ENCODE results near the gene KCTD18.

Gene KCTD18

DNA sequence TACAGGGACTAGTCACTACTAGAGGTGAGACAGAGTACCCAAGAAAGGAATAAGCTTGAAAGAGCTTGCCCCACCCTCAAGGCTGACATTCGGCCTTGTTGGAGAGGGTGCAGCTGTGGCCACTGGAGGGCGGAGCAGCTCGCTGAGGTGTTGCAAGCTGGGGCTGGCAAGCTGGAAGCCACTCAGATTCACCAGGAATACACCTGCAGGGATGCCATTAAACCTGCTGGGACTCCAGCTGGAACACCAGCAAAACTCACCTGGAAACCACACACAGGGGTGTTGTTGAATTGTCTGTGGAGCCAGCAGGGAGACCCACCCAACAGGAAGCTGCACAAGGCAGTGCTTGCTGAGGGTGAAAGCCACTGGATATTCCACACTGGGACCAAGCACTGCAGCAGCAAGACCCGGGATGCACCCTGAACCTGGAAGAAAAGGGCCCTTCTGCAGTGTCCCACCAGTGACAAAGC, 26.1 kb downstream of the KCTD18 start:
- peaks cover 2% of the 10 kb centered on the region in 2 donors for H3K4me1 ChIP-seq (ENCODE audit: control insufficient read depth in 2 of 2, insufficient read depth in 1 of 2, low read depth in 1 of 2, low read length in 2 of 2)
- H2BK5ac ChIP-seq (ENCODE audit: low read length) = no peak overlapping the region
- no peak overlapping the region for H3K4me3 ChIP-seq (ENCODE audit: low read length in 2 of 2)
- no peak overlapping the region for H3K9ac ChIP-seq (ENCODE audit: low read depth, low read length, poor library complexity)
- H3K4me2 ChIP-seq (ENCODE audit: insufficient read depth, low read length, poor library complexity, severe bottlenecking) = no peak overlapping the region
- no peak overlapping the region for H2BK15ac ChIP-seq (ENCODE audit: low read length)
- no peak overlapping the region for H3K18ac ChIP-seq (ENCODE audit: low read length)
- no CpG with 5 or more reads among the region's 4 CpGs for WGBS, 2 donors (ENCODE audit: extremely low coverage in 2 of 2, insufficient read length in 2 of 2, insufficient replicate concordance in 1 of 2)
- H4K8ac ChIP-seq (ENCODE audit: low read depth, low read length) = no peak overlapping the region
- H2AK5ac ChIP-seq (ENCODE audit: low read depth, low read length) = no peak overlapping the region
- no peak overlapping the region for H3K27ac ChIP-seq (replicated peaks; ENCODE audit: low read length)
- no peak for DNase-seq (ENCODE audit: low spot score)
- no peak overlapping the region for H3K14ac ChIP-seq (ENCODE audit: low read length)
- H2AFZ ChIP-seq (ENCODE audit: low read length) = no peak overlapping the region
- H3K79me1 ChIP-seq (ENCODE audit: low read depth, low read length) = no peaks in the 10 kb centered on the region
- H3K36me3 ChIP-seq (replicated peaks in 1 of 2; ENCODE audit: control insufficient read depth in 2 of 2, insufficient read depth in 2 of 2, low read length in 2 of 2) = peaks cover 0 to 11% of the 10 kb centered on the region in 2 donors
- no peak overlapping the region for H3K4ac ChIP-seq (ENCODE audit: low read length)
- no peak overlapping the region for H2BK12ac ChIP-seq (ENCODE audit: low read length)
- no peak overlapping the region for H3K23ac ChIP-seq (ENCODE audit: low read depth, low read length, poor library complexity)
- H2BK120ac ChIP-seq (ENCODE audit: low read depth, low read length) = no peak overlapping the region
- H3K27me3 ChIP-seq (ENCODE audit: control insufficient read depth in 3 of 3, insufficient read depth in 3 of 3, low read depth in 1 of 3, low read length in 3 of 3) = no peaks in the 10 kb centered on the region
- H4K91ac ChIP-seq (ENCODE audit: low read depth, low read length, poor library complexity) = no peak overlapping the region
- H3K9me3 ChIP-seq (replicated peaks in 1 of 2; ENCODE audit: control insufficient read depth in 2 of 2, insufficient read depth in 1 of 2, low read depth in 1 of 2, low read length in 2 of 2) = no peaks in the 10 kb centered on the region

DNA sequence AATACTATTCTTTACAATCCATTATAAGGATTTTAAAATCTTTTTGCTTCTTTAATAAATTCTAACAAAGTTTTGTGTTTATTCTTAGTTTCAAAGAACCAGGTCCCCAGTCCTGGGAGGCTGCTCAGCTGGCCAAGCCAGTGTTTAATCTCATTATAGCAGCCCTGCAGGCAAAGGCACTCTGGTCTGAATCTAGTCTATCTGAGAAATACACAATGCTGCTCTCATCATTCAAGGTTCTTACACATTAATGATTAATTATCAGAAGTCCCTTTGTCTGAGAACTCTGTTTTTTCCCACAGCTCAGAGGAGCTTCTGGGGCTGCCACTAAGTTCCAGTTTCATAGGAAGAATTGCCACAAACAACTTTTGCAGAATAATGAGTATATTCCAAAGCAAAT, 27.7 kb downstream of the KCTD18 start:
- Histone ChIP-seq H4K8ac (ENCODE audit: low read depth, low read length) (no peak overlapping the region), H2BK5ac (ENCODE audit: low read length) (no peak overlapping the region), H3K4me3 (ENCODE audit: low read length in 2 of 2) (no peak overlapping the region), H3K9me3 (replicated peaks in 1 of 2; ENCODE audit: control insufficient read depth in 2 of 2, insufficient read depth in 1 of 2, low read depth in 1 of 2, low read length in 2 of 2) (no peaks in the 10 kb centered on the region), H3K4me1 (ENCODE audit: control insufficient read depth in 2 of 2, insufficient read depth in 1 of 2, low read depth in 1 of 2, low read length in 2 of 2) (peaks cover 2% of the 10 kb centered on the region in 2 donors), H3K27me3 (ENCODE audit: control insufficient read depth in 3 of 3, insufficient read depth in 3 of 3, low read depth in 1 of 3, low read length in 3 of 3) (no peaks in the 10 kb centered on the region), H3K27ac (replicated peaks; ENCODE audit: low read length) (no peak overlapping the region), H2BK15ac (ENCODE audit: low read length) (no peak overlapping the region), H3K36me3 (replicated peaks in 1 of 2; ENCODE audit: control insufficient read depth in 2 of 2, insufficient read depth in 2 of 2, low read length in 2 of 2) (peaks cover 0 to 27% of the 10 kb centered on the region in 2 donors), H3K4ac (ENCODE audit: low read length) (no peak overlapping the region), H4K91ac (ENCODE audit: low read depth, low read length, poor library complexity) (no peak overlapping the region), H3K18ac (ENCODE audit: low read length) (no peak overlapping the region), H3K9ac (ENCODE audit: low read depth, low read length, poor library complexity) (no peak overlapping the region), H2BK12ac (ENCODE audit: low read length) (no peak overlapping the region), H2BK120ac (ENCODE audit: low read depth, low read length) (no peak overlapping the region), H3K79me1 (ENCODE audit: low read depth, low read length) (no peaks in the 10 kb centered on the region), H3K14ac (ENCODE audit: low read length) (no peak overlapping the region), H3K23ac (ENCODE audit: low read depth, low read length, poor library complexity) (no peak overlapping the region), H2AK5ac (ENCODE audit: low read depth, low read length) (no peak overlapping the region), H2AFZ (ENCODE audit: low read length) (no peak overlapping the region), H3K4me2 (ENCODE audit: insufficient read depth, low read length, poor library complexity, severe bottlenecking) (no peak overlapping the region)
- no peak for DNase-seq (ENCODE audit: low spot score)

DNA sequence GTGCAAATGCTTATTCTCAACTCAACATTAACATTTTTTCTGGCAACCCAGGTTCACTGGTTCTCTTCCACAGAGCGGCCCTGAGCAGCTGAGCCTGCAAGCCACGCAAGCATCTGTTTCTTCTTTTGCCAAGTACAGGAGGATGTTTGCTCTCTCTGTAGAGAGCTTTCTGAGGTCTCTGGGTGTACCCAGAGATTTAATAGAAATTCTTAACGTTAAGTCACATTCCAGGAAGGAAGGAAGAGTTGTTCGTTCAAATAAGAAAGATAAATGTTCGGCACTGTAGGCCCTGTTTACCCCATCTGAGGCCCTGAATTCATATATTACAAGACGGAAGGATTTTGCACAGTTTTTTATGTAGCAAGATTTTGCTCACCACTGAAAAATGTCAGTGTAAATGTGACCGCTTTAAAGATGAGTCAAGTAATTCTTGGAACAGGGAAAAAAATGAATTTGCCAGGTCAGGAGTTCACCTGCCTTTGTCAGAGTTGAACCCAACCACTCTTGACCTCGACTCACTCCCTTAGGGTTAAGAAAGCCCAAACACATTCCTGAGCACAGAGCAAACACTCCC, 30.1 kb downstream of the KCTD18 start:
- Histone ChIP-seq H2AK5ac (ENCODE audit: low read depth, low read length) (no peak overlapping the region), H3K4me1 (ENCODE audit: control insufficient read depth in 2 of 2, insufficient read depth in 1 of 2, low read depth in 1 of 2, low read length in 2 of 2) (peaks cover 7 to 8% of the 10 kb centered on the region in 2 donors), H2BK15ac (ENCODE audit: low read length) (no peak overlapping the region), H3K23ac (ENCODE audit: low read depth, low read length, poor library complexity) (no peak overlapping the region), H3K4ac (ENCODE audit: low read length) (no peak overlapping the region), H2AFZ (ENCODE audit: low read length) (no peak overlapping the region), H3K27ac (replicated peaks; ENCODE audit: low read length) (no peak overlapping the region), H4K8ac (ENCODE audit: low read depth, low read length) (no peak overlapping the region), H2BK12ac (ENCODE audit: low read length) (no peak overlapping the region), H3K9me3 (replicated peaks in 1 of 2; ENCODE audit: control insufficient read depth in 2 of 2, insufficient read depth in 1 of 2, low read depth in 1 of 2, low read length in 2 of 2) (no peaks in the 10 kb centered on the region), H3K14ac (ENCODE audit: low read length) (no peak overlapping the region), H4K91ac (ENCODE audit: low read depth, low read length, poor library complexity) (no peak overlapping the region), H3K4me3 (ENCODE audit: low read length in 2 of 2) (no peak overlapping the region), H3K9ac (ENCODE audit: low read depth, low read length, poor library complexity) (no peak overlapping the region), H3K79me1 (ENCODE audit: low read depth, low read length) (no peaks in the 10 kb centered on the region), H3K4me2 (ENCODE audit: insufficient read depth, low read length, poor library complexity, severe bottlenecking) (no peak overlapping the region), H2BK5ac (ENCODE audit: low read length) (no peak overlapping the region), H3K18ac (ENCODE audit: low read length) (no peak overlapping the region), H3K36me3 (replicated peaks in 1 of 2; ENCODE audit: control insufficient read depth in 2 of 2, insufficient read depth in 2 of 2, low read length in 2 of 2) (peaks cover 0 to 49% of the 10 kb centered on the region in 2 donors), H3K27me3 (ENCODE audit: control insufficient read depth in 3 of 3, insufficient read depth in 3 of 3, low read depth in 1 of 3, low read length in 3 of 3) (no peaks in the 10 kb centered on the region), H2BK120ac (ENCODE audit: low read depth, low read length) (no peak overlapping the region)
- DNase-seq (ENCODE audit: low spot score) = no peak
- no CpG with 5 or more reads among the region's 8 CpGs for WGBS, 2 donors (ENCODE audit: extremely low coverage in 2 of 2, insufficient read length in 2 of 2, insufficient replicate concordance in 1 of 2)

DNA sequence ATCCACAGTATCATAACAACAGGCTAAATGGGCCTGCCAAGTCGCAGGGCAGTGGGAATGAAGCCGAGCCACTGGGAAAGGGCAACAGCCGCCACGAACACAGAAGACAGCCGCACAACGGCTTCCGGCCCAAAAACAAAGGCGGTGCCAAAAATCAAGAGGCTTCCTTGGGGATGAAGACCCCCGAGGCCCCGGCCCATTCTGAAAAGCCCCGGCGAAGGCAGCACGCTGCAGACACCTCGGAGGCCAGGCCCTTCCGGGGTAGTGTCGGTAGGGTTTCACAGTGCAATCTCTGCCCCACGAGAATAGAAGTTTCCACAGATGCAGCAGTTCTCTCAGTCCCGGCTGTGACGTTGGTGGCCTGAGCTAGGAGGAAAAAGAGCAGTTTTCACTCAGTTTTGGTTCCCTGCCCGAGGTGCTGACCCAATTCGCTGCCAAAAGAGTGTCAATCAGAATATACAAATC, 32.2 kb downstream of the KCTD18 start:
- no peak overlapping the region for H3K4ac ChIP-seq (ENCODE audit: low read length)
- H3K79me1 ChIP-seq (ENCODE audit: low read depth, low read length) = no peaks in the 10 kb centered on the region
- no peak overlapping the region for H3K18ac ChIP-seq (ENCODE audit: low read length)
- WGBS, 2 donors (ENCODE audit: extremely low coverage in 2 of 2, insufficient read length in 2 of 2, insufficient replicate concordance in 1 of 2) = no CpG with 5 or more reads among the region's 21 CpGs
- peaks cover 7 to 8% of the 10 kb centered on the region in 2 donors for H3K4me1 ChIP-seq (ENCODE audit: control insufficient read depth in 2 of 2, insufficient read depth in 1 of 2, low read depth in 1 of 2, low read length in 2 of 2)
- peaks cover 0 to 65% of the 10 kb centered on the region in 2 donors for H3K36me3 ChIP-seq (replicated peaks in 1 of 2; ENCODE audit: control insufficient read depth in 2 of 2, insufficient read depth in 2 of 2, low read length in 2 of 2)
- no peak overlapping the region for H2BK120ac ChIP-seq (ENCODE audit: low read depth, low read length)
- DNase-seq (ENCODE audit: low spot score) = no peak
- H3K9ac ChIP-seq (ENCODE audit: low read depth, low read length, poor library complexity) = no peak overlapping the region
- H3K23ac ChIP-seq (ENCODE audit: low read depth, low read length, poor library complexity) = no peak overlapping the region
- no peak overlapping the region for H2BK15ac ChIP-seq (ENCODE audit: low read length)
- no peaks in the 10 kb centered on the region for H3K9me3 ChIP-seq (replicated peaks in 1 of 2; ENCODE audit: control insufficient read depth in 2 of 2, insufficient read depth in 1 of 2, low read depth in 1 of 2, low read length in 2 of 2)
- no peak overlapping the region for H4K8ac ChIP-seq (ENCODE audit: low read depth, low read length)
- no peak overlapping the region for H2AFZ ChIP-seq (ENCODE audit: low read length)
- H3K4me3 ChIP-seq (ENCODE audit: low read length in 2 of 2) = peak overlapping the region in 1 of 2 donors; percentile 60
- no peak overlapping the region for H3K27ac ChIP-seq (replicated peaks; ENCODE audit: low read length)
- H3K27me3 ChIP-seq (ENCODE audit: control insufficient read depth in 3 of 3, insufficient read depth in 3 of 3, low read depth in 1 of 3, low read length in 3 of 3) = no peaks in the 10 kb centered on the region
- no peak overlapping the region for H2AK5ac ChIP-seq (ENCODE audit: low read depth, low read length)
- no peak overlapping the region for H2BK5ac ChIP-seq (ENCODE audit: low read length)
- H3K14ac ChIP-seq (ENCODE audit: low read length) = no peak overlapping the region
- H3K4me2 ChIP-seq (ENCODE audit: insufficient read depth, low read length, poor library complexity, severe bottlenecking) = no peak overlapping the region
- H2BK12ac ChIP-seq (ENCODE audit: low read length) = no peak overlapping the region
- no peak overlapping the region for H4K91ac ChIP-seq (ENCODE audit: low read depth, low read length, poor library complexity)
